GM12891 (cell line): ENCODE results near the gene SLC11A2. TPM values are rescaled to one million over a fixed set of nuclear protein-coding genes. Genes with fewer than 3 reads are reported as not detected.

Experiments
- DNase-seq: peaks from one replicate; pipeline ENCODE4 v3.0.0; 2011; ENCODE audit warnings: low spot score; ENCODE audit not compliant: insufficient read length
- FAIRE-seq: peaks from 2 replicates; lab custom pipeline; 2011; peaks lifted over from hg19 to GRCh38; lab: Jason Lieb, UNC
- PAX5 ChIP-seq: IDR thresholded peaks from 2 replicates; pipeline ENCODE4 v1.6.1; 2011; ENCODE audit warnings: low read length, moderate library complexity, mild to moderate bottlenecking; ENCODE audit not compliant: insufficient read depth, severe bottlenecking
- POLR2A ChIP-seq: IDR thresholded peaks from 2 replicates; pipeline ENCODE4 v1.6.1; 2011; ENCODE audit warnings: low read depth, low read length, control low read depth
- POLR2AphosphoS5 ChIP-seq: IDR thresholded peaks from 2 replicates; pipeline ENCODE4 v1.6.1; 2011; ENCODE audit warnings: low read depth, low read length, control low read depth
- POU2F2 ChIP-seq: IDR thresholded peaks from 2 replicates; pipeline ENCODE4 v1.6.1; 2011; ENCODE audit warnings: low read depth, mild to moderate bottlenecking, control low read depth, low read length, moderate library complexity
- SPI1 ChIP-seq: IDR thresholded peaks from 2 replicates; pipeline ENCODE4 v1.6.1; 2011; ENCODE audit warnings: low read depth, low read length, control low read depth
- TAF1 ChIP-seq: IDR thresholded peaks from 2 replicates; pipeline ENCODE4 v1.6.1; 2011; ENCODE audit warnings: low read depth, low read length, control low read depth
- polyA plus RNA-seq: library from polyadenylated mRNA; unstranded; fragments of >200 nt; gene quantifications from one replicate; pipeline ENCODE4 v1.2.1, GENCODE V29; 2012; ENCODE audit warnings: low read depth, missing spikeins, inconsistent platforms; ENCODE audit not compliant: missing spikeins

SLC11A2 gene
- 7.5 TPM for polyA plus RNA-seq

DNA sequence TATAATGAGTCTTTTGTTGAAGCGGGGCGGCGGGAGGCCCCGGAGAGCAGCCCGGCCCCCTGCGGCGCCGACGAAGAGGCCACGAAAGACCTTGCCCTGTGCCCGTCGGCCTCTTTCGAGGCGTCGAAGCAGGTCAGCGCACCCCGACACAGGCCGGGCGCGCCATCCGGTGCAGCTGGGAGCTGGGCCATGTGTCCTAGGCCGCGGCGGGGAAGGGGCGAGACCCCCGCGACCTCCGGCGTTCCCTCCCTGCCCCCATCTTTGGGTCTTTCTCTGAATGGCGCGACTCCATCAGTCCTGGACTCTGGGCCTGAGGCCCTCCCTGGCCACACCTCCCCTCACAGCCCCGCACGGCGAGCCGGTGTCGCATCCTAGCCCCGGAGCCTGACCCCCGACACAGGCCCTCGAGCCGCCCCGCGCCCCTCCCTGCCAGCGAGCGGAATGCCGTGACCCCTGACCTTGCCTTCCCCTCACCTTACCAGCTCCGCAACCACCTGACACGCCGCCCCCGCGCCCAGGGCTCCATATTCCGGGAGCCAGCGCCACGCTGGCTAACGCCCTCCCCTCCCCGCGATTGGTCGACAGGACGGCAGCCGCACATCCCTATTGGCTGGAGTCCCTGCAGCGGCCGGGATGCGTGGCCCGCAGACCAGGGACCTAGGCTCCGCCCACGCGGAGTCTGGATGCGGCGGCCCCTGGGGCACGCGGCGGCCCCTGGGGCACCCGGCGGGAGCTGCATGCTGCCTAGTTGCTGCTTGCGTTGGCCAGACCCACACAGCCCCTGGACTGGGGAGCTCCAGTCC, at the start of gene SLC11A2:
Gene SLC11A2, minus strand, starts transcription at position 549 of the 803 bp plus-strand sequence. CDS start 15,656 bp downstream, outside the sequence.
- TF ChIP-seq SPI1, result no peak
- TF ChIP-seq POLR2AphosphoS5, result no peak
- no peak; the same call in 1 of the 2 replicates for TF ChIP-seq POLR2A
- TF ChIP-seq POU2F2, result no peak
- TF ChIP-seq TAF1, result no peak; the same call in 1 of the 2 replicates
- TF ChIP-seq PAX5, result no peak
- FAIRE-seq, result peak; percentile 94
- DNase-seq, result peak; percentile 95

DNA sequence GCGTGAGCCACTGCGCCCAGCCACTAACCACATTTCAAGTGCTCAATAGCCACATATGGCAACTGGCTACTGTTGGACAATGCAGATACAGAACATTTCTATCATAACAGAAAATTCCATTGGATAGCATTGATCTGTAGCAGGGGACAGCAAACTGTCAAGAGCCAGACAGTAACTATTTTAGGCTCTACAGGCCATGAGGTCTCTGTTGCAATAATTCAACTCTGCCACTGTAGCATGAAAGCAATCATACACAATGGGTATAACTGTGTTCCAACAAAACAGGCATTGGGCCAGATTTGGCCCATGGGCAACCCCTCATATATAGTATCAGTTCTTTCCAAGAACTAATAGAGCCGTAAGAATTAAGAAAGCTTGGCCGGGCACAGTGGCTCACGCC, 49.2 kb upstream of the SLC11A2 start:
- FAIRE-seq (no peak), DNase-seq (no peak)
- TF ChIP-seq SPI1 (no peak), POLR2A (no peak), PAX5 (no peak), TAF1 (no peak), POU2F2 (no peak), POLR2AphosphoS5 (no peak)

DNA sequence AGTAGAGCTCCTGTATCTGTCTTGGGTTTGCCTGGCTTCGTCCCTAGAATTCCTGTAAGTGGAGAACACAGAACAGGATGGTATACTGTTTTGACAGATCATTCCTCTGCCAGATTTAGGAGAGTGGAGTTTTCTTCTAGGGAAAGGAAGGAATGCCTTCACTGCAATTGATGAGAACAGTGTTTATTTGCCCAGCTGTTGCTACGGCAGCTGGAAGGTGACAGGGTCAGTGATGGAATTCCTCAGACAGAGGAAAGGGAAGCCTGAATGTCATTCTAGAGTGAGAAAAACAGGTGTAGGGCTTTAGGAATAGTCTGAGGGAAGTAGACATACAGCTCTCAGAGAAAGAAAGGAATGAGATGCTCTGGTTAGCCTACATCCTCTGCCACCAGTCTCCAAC, 45.5 kb upstream of the SLC11A2 start:
- FAIRE-seq, result no peak

DNA sequence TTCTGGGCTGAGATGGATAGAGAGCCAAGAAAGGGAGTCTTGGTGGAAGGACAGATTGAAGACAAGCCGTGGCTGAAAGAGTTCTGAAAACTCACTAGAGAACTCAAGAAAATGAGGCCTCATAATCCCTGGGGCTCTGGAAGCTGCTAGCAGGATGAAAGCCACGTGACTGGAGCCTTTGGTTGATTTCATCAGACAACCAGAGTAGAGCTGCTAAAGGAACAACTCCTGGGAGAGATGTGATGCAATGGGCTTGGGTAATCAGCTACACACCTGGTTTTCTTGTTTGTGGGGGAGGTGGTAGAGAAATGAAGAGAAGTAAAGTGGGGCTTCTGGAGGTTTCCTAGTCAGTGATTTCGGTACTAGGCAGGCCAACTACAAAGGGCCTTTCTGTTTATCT, 43.8 kb upstream of the SLC11A2 start:
- DNase-seq (no peak), FAIRE-seq (no peak)
- TF ChIP-seq PAX5 (no peak), TAF1 (no peak), POU2F2 (no peak), POLR2A (no peak), SPI1 (no peak), POLR2AphosphoS5 (no peak)

More for the DNA sequence above, 45.5 kb upstream of the SLC11A2 start:
- DNase-seq, result no peak
- TF ChIP-seq POLR2AphosphoS5, result no peak
- TF ChIP-seq POU2F2, result no peak
- no peak for TF ChIP-seq PAX5
- TF ChIP-seq TAF1, result no peak
- no peak for TF ChIP-seq POLR2A
- TF ChIP-seq SPI1, result no peak

DNA sequence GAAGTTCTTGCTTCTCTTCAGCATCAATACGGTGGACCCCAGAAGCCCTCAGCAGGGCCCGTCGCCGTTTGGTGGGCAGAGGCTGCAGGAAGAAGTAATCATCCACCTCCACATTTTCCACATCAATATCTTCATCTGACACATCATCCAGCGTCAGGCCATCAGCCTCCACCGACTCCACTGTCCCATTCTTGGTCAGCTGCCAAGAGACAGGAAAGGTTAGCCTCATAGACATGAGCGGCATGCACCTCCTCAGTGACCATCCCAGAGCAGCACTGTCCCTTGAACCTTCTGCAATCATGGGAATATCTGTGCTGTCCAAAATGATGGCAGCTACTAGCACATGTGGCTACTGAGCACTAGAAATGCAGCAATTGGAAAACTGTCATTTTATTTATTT, 41.6 kb upstream of the SLC11A2 start:
- FAIRE-seq (no peak), DNase-seq (no peak)
- TF ChIP-seq SPI1 (no peak), POU2F2 (no peak), POLR2A (no peak), POLR2AphosphoS5 (no peak), PAX5 (no peak), TAF1 (no peak)

DNA sequence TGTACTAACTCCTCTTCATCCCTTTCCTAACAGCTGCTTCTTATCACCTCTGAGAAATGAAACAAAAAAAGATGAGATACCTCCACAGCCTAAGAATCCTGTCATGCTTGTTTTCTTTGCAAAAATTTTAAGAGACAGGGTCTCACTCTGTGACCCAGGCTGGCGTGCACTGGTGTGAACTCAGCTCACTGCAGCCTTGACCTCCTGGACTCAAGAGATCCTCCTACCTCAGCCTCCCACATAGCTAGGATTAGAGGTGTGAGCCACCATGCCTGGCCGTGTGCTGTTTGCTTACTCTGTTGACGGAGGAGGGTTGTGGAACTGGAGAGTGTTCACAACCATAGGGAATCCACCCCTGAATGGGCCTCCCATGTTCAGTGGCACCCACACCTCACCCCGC, 41.0 kb upstream of the SLC11A2 start:
- no peak for FAIRE-seq
- no peak for DNase-seq
- TF ChIP-seq POLR2AphosphoS5 (no peak), POLR2A (no peak), SPI1 (no peak), POU2F2 (no peak), PAX5 (no peak), TAF1 (no peak)

DNA sequence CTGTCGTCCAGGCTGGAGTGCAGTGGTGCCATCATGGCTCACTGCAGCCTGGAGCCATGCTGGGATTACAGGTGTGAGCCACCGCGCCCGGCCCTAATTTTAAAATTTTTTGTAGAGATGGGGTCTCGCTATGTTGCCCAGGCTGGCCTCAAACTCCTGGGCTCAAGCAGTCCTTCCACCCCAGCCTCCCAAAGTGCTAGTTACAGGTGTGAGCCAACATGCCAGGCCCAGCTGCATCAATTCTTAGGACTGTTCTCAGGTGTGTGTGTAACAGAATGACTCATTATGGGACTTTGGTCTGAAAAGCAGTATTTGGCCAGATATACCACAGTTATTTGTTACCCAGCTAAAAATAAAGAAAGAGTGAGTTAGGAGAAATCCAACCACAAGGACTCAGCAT, 39.3 kb upstream of the SLC11A2 start:
- TF ChIP-seq TAF1, result no peak
- TF ChIP-seq SPI1, result no peak
- no peak for TF ChIP-seq POLR2AphosphoS5
- no peak for TF ChIP-seq PAX5
- no peak for TF ChIP-seq POLR2A
- no peak for TF ChIP-seq POU2F2
- FAIRE-seq, result no peak

DNA sequence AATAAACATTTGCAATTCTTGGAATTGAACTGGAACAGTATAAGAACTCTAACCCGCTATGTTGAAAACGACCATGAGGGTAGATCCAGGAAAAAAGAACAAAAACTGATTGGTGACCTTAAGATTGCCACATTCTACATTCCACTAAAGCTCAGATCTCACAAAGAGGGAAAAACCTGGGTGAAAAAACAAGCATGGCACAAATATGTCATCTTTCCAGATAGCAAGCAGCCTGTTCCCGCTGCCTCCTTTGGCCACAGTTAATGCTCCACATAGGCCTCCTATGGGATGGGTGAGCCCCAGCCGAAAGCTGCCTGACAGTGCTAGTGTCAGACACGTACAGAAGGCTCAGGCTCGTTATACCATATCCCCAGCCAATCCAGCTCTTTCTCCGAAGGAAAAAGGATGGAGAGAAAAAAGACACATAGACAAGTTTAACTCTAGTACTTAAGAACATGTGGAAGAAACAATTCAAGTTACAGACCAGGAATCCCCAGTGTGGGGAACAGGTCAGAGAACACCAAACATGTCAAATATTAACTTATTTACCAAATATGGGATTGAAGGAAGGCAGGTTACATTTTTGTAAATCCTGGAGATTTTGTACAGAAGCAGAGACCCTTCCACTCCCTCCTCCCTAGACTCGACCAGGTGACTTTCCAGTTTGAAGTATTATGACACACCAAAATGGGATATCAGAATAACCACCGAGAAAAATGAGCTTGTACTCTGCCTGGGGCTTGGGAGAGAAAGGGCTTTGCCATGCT, 36.6 kb upstream of the SLC11A2 start:
- TF ChIP-seq POU2F2, result no peak
- TF ChIP-seq POLR2A, result no peak
- TF ChIP-seq TAF1, result no peak
- TF ChIP-seq PAX5, result no peak
- TF ChIP-seq POLR2AphosphoS5, result no peak
- TF ChIP-seq SPI1, result no peak
- DNase-seq (no peak), FAIRE-seq (no peak)

More for the DNA sequence above, 39.3 kb upstream of the SLC11A2 start:
- no peak for DNase-seq

DNA sequence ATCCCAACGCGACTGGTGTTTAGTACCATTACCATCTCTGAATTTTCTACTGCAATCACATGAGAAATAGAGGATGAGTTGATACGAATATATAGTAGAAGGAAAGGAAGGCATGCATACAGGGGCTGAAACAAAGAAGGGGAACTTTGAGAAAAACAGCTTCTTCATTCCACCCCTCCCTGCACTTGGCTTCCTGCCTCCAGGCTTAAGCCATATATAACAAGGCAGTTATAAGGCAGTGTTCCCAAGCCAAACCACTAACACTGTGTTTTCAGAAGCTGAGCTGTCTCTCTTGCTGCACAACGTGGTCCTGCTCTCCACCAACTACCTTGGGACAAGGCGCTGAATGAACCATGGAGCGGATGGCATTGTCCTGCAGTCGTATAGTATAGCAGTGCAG, 32.9 kb upstream of the SLC11A2 start:
- no peak for DNase-seq
- no peak for FAIRE-seq
- TF ChIP-seq PAX5 (no peak), POU2F2 (no peak), TAF1 (no peak), POLR2A (no peak), POLR2AphosphoS5 (no peak), SPI1 (no peak)

DNA sequence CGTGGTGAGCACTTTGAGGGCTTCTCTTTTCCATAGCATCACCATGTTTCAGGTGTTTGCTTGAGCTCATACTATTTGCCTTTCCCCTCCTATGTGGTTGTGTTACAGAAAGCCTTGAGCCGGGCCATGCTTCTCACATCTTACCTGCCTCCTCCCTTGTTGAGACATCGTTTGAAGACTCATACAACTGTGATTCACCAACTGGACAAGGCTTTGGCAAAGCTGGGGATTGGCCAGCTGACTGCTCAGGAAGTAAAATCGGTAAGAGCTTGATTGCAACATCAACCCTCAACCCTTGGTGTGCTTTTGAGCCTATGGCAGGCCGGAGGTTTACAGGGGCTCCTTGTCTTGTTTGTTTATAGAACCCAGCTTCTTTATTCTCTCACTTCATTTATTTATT, 30.1 kb upstream of the SLC11A2 start:
- no peak for TF ChIP-seq POLR2A
- no peak for TF ChIP-seq POU2F2
- TF ChIP-seq TAF1, result no peak
- no peak for TF ChIP-seq POLR2AphosphoS5
- no peak for TF ChIP-seq PAX5
- no peak for TF ChIP-seq SPI1
- no peak for DNase-seq
- no peak for FAIRE-seq
